Measurements from ENCODE around the gene EFTUD2.

EFTUD2 gene

DNA sequence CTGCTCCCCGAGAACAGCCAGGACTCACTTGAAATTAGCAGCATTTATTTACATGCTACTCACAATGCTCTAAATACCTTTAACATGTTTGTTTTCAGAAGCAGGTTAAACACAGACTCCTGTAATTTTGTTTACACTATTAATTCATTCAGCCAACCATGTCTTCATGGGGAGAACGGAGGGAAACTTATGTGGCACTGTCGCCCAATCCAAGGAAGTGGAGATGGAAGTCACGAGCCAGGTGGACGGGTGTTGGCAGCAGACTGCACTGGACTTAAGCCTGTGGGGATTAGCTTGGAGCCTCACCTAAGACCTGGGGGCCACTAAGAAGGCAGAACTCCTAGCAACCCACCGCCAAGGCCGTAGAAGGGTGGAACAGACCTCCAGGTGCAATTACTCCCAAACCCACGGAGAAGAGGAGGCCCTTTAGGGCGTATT lies 24.9 kb upstream of the EFTUD2 start:
- TF ChIP-seq, protein P1, sequence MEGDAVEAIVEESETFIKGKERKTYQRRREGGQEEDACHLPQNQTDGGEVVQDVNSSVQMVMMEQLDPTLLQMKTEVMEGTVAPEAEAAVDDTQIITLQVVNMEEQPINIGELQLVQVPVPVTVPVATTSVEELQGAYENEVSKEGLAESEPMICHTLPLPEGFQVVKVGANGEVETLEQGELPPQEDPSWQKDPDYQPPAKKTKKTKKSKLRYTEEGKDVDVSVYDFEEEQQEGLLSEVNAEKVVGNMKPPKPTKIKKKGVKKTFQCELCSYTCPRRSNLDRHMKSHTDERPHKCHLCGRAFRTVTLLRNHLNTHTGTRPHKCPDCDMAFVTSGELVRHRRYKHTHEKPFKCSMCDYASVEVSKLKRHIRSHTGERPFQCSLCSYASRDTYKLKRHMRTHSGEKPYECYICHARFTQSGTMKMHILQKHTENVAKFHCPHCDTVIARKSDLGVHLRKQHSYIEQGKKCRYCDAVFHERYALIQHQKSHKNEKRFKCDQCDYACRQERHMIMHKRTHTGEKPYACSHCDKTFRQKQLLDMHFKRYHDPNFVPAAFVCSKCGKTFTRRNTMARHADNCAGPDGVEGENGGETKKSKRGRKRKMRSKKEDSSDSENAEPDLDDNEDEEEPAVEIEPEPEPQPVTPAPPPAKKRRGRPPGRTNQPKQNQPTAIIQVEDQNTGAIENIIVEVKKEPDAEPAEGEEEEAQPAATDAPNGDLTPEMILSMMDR (IDR thresholded peaks at IDR 0.05; ENCODE audit: borderline replicate concordance, insufficient read depth, low read depth, low read length) = no peak
- no peak overlapping the region for H3K4me3 ChIP-seq (ENCODE audit: low read depth, low read length)

DNA sequence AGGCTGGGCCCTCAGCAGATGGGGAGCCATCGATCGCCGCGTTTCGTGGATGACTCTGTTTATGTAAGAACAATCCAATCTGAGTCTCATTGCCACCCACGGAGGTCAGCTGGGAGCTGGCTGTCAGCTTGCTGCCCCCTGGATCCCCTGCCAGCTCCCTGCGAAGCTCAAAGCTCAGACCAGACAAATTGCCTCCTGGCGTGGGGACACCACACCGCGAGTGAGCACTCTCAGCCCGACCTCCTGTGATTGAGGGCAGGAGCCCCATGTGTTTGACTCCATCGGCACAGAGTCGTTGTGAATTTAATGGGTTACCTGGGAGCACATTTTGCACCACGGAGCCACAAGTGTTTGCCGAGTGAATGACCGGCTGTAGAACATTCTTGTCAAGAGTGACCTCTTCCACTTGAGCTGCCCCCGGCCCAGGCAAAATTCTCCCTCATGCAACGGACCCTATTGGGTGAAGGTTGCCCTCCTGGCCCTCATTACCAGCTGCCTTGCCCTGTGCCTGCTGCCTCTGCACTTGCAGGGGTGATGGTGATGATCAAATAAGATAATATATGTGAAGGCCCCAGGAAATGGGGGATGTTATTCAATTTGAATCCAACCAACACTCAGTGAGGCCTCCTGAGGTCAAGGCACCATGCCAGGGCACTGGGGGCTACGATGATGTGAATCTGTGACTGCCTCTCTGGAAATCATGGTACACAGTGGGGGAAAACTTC lies 23.7 kb upstream of the EFTUD2 start:
- no peak overlapping the region for H3K4me3 ChIP-seq (ENCODE audit: low read depth, low read length)
- TF ChIP-seq, protein P1 (IDR thresholded peaks at IDR 0.05; ENCODE audit: borderline replicate concordance, insufficient read depth, low read depth, low read length) = no peak

DNA sequence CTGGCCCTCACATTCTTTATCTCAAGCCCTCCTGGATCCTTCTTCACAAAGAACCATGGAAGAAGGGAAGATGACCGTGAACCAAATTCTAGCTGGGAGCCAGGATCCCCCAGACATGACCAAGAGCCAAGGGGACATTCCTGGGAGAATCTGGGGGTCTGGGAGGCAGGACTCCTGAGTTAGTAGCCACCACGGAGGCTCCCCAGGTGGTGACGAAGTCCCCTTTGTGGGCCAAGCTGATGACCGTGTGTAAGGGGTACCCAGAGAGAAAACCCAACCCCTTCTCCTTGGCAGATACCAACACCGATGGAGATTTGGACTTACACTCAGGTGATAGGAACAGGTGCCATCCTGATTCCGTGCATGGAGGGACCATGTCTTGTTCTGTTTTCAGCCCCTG lies 22.9 kb upstream of the EFTUD2 start:
- TF ChIP-seq, protein P1 (IDR thresholded peaks at IDR 0.05; ENCODE audit: borderline replicate concordance, insufficient read depth, low read depth, low read length) = no peak
- no peak overlapping the region for H3K4me3 ChIP-seq (ENCODE audit: low read depth, low read length)

DNA sequence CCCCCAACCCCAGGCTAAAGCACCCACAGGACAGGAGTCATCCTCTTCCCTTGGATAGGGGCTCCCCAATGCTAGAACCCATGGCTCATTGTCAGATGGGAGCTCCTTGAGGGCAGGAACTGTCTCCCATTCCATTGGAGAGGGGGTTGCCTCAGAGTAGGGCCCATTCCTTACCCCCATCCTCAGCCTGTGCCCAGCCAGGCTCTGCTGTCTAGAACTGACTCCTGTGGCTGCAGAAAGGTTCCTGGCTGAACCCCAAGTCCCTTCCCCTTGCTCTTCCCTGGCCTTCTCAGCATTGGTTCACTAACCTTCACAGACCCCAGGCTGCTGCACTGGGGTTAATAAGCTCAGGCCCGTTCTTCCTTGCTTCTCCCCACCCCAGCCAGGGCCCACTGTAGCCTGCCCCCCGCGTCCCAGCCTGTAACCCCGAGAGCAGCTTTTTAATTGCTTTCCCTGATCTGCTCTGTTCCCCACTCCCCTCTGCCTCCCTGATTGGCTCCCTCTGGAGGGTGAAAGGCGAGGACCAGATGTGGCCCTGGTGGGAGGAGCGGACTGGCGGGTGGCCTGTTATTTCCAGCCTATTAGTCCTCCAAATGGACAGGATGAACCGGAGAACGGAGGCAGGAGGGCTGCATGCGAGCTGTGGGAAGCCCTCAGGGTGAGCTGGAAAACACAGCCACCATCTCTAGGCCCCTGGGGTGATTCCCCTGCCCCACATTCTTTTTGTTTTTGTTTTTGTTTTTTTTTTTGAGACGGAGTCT lies 22.1 kb upstream of the EFTUD2 start:
- no peak overlapping the region for H3K4me3 ChIP-seq (ENCODE audit: low read depth, low read length)
- TF ChIP-seq, protein P1 (IDR thresholded peaks at IDR 0.05; ENCODE audit: borderline replicate concordance, insufficient read depth, low read depth, low read length) = no peak

DNA sequence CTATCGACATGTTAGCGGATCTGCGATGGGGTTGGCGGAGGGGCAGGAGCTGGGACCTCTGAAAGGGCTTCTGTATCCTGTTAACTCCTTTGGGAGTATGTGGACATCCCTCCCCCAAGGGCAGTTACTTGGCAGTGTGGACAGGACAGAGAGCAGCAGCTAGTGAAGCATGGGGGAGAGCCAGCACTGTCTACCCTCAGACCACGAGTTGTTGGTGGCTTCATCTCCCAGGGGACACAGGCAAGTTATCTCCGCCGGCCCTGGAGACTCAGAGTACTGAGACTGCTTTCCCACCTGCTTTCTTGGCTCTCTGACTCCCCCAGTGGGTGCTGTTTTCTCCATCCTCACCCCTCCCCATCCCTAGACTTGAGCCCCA lies 21.3 kb upstream of the EFTUD2 start:
- TF ChIP-seq, protein P1 (IDR thresholded peaks at IDR 0.05; ENCODE audit: borderline replicate concordance, insufficient read depth, low read depth, low read length) = no peak
- no peak overlapping the region for H3K4me3 ChIP-seq (ENCODE audit: low read depth, low read length)

DNA sequence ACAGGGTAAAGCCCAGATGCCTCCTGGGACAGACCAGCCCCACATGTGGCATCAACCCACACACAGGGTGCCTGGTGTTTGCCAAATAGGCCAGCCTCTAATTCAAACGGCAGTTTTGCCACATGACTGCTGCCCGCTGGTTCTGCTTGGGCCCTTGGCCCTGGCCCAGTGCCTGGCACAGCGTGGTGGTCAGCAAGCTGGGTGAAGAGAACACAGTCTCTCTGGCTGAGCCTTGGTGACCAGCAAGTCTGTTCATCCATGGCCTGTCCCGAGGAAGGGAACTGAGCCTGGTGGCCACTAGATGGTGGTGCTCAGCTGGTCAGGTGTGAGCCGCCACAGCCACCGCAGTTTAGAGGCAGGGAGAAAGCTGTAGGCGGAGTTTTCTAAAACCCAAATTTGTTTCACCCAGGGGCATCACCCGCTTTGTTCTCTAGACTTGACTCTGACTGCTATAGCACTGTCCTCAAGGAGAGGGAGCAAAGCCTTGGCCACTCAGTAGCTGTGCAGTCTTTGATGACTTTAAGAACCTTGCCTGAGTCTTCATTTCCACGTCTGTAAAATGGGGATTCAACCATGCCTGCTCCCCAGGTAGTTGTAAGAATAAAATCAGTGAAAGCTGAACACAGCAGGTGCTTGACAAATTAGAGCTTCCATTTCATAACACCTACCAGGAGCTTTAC lies 20.8 kb upstream of the EFTUD2 start:
- H3K4me3 ChIP-seq (ENCODE audit: low read depth, low read length) = no peak overlapping the region
- TF ChIP-seq, protein P1 (IDR thresholded peaks at IDR 0.05; ENCODE audit: borderline replicate concordance, insufficient read depth, low read depth, low read length) = peak; percentile 75

Measured in GM12875 (cell line).